Mesenteric fat pad (tissue), 1 donor: ENCODE results near the gene CSK. TPM values are rescaled to one million over a fixed set of nuclear protein-coding genes. Genes with fewer than 3 reads are reported as not detected.

Experiments used
- DNase-seq: peaks from one replicate; pipeline ENCODE4 v3.0.0-alpha.2; 2020; ENCODE audit warnings: low spot score
- total RNA-seq: library from RNA; stranded (reverse); fragmentation: NEBNext Ultra II Directional; extraction: Animal tissue kit (Norgen Biotek cat#: 25700); gene quantifications from one replicate; pipeline ENCODE4 v1.2.1, GENCODE V29; 2021
- donor health status: DM: yes; HTN: yes; CAD: no.

CSK gene
- total RNA-seq, 1 donor from 2014 or later = 46.9 TPM

DNA sequence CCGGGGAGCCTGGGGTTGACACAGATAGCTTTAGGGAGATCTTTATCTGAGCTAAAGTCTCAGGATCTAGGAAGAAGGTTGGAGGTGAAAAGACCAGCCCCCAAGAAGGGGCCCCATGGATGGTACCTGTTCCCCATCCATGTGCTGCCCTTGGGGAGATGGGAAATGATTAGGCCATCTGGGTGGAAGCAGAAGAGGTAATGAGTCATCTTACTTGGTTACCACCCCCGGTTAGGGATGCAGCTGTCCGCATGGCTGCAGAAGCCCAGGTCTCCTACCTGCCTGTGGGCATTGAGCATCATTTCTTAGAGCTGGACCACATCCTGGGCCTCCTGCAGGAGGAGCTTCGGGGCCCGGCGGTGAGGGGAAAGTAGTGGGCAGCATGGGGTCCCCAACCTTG, 41.4 kb downstream of the CSK start:
- no peak for DNase-seq

DNA sequence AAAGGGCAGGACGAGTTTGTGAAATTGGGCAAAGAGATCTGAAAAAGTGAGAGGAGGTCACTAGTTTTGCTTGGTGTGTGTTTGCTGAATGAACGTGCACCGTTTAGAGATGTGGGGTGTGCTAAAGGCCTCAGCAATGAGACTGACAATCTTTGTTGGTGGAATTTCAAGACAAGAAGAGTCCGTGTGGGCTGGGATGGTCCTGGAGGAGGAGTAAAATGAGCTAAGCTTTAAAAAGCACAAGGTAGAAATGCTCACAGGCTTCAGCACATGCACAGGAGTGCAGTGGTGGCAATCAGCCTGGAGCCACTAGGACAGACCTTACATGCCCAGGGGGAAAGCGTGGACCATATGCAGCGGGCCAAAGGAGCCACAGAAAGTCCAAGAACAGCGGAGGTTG, 43.1 kb downstream of the CSK start:
- DNase-seq = no peak

DNA sequence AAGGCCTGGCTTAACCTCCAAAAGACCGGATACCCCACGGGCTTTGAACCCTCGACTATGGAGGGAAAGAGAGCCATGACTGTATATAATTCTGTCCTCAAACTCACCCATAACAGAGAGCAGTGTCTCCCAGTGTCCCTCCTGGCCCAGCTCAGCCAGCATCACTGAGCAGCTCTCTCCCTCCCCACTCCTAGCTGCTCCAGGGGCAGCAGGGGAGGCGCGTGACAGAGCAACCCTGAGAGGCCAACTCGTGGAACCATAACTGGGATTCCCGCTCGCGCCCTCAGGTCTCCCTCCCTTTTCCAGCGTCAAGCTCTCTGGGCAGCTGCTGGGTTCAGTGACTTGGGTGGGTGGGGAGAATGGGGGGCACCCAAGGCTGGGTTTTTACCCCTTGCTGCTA, 44.0 kb downstream of the CSK start:
- DNase-seq = no peak

DNA sequence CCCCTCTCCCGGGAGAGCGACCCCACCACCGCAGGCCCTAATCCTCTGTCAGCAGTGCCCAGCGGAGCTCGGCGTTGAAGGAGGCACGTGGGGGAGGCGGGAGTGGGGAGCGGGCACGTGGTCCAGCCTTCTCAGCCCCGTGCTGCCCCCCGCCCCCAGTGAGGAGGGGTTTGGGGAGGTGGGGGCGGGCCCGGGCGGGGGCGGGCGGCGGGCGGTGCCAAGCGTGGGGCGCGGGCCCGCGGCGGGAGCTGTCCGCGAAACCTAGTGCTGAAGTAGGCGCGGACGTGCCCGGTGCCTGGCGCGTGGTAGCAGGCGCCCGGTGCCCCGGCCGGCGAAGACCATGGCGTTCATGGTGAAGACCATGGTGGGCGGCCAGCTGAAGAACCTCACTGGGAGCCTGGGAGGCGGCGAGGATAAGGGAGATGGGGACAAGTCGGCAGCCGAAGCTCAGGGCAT, 44.5 kb downstream of the CSK start, which contains the start of gene CPLX3:
Gene CPLX3, plus strand, starts transcription at position 264 of the 456 bp plus-strand sequence. Its CDS starts 77 bp downstream, at position 341.
- DNase-seq = no peak

DNA sequence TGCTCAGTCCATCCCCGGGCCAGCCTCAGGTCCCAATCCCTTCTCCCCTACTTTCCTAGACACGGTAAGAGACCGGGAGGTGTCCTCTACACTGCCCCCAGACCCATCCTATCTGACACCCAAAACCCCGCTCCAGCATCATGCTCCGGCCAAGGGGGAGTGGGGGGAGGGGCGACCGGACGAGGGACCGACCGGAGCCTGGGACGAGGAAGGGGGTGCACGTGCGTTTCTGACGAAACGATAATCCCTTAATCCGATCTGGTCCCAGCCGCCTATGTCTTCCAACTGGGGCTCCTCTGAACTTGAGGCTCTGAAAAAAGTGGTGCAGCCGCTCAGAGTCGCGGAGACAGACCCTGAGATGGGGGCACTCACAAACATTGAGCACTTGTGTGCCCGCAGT, 45.0 kb downstream of the CSK start:
- DNase-seq = no peak

DNA sequence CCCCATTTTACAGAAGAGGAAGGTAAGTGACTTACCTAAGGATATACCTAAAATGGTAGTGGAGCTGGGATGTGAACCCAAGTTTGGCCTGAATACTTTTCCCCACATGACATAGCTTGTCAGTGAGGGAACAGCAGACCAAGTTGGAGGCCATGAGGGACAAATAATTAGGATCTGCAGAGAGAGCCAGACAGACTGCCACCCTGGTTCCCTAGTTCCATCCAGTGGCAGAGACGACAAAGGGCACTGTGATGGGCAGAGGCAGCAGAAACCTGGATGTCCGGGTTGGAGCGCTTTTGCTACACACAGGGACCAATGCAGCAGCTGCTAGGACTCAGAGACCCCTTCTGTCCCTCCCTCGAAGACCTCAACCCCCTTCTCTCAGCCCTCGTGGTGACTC, 45.7 kb downstream of the CSK start:
- DNase-seq = no peak

DNA sequence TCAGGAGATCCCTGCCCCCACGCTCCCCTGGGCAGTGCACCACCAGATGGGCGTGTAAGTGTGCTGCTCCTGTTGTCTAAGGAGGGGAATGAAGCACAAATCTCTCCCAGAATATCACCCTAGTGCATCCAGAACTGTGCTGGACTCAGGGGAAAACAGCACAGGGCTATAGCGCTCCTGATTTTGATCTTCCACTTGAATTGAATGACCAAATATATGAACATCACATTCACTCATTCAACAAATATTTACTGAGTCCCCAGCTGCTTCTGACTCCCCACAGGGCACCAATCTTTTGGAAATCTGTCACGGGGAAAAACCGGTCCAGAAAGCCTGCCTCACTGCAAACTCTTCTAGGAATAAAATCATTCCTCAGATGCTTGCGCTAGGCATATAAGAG, 47.0 kb downstream of the CSK start:
- no peak for DNase-seq

DNA sequence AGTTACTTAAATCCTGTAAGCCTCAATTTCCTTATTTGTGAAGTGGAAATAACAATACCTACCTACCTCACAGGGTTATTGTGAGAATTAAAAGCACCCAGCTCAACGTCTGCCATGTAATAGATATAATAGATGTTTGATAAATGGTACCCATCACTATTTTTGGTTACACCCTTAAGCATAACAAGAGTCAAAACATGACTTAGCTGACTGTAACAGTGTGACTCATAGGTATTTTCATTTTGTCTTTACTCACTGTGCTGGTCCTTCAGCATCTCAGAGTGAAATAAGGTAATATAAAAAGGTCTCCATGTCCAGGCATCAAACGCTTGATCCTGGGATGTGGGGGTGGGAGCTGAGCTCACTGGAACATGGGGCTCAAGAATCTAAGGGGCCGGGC, 47.6 kb downstream of the CSK start:
- DNase-seq = no peak

DNA sequence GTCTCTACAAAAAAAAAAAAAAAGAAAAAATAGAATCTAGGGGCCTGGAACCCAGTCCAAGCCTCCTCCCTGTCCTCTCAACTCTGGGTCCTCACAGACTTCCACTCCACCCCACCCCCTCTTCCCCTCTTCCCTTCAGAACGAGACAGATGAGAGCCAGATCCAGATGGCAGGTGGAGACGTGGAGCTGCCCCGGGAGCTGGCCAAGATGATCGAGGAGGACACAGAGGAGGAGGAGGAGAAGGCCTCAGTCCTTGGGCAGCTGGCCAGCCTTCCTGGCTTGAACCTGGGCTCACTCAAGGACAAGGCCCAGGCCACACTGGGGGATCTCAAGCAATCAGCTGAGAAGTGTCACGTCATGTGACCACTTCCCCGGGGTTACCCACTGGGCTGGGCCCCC, 48.1 kb downstream of the CSK start:
- DNase-seq = no peak

DNA sequence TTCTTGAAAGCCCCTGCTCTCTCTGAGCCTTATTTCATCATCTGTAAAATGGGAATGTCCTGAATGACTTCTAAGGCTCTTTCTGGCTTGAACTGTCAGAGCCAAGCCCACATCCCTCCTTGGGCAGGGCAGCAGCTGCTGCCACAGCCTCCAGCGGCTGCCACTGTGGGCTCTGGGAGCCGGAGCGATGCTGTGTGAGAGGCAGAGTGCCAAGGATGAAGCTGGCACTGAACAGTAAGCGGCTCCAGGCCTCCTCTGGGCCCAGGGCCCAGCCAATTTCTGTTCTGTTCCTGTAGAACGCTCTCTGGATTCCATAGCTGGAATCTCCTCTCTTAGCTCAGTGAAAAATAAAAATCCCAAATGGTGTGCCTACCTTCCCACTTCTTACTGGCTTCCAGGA, 49.0 kb downstream of the CSK start:
- no peak for DNase-seq

DNA sequence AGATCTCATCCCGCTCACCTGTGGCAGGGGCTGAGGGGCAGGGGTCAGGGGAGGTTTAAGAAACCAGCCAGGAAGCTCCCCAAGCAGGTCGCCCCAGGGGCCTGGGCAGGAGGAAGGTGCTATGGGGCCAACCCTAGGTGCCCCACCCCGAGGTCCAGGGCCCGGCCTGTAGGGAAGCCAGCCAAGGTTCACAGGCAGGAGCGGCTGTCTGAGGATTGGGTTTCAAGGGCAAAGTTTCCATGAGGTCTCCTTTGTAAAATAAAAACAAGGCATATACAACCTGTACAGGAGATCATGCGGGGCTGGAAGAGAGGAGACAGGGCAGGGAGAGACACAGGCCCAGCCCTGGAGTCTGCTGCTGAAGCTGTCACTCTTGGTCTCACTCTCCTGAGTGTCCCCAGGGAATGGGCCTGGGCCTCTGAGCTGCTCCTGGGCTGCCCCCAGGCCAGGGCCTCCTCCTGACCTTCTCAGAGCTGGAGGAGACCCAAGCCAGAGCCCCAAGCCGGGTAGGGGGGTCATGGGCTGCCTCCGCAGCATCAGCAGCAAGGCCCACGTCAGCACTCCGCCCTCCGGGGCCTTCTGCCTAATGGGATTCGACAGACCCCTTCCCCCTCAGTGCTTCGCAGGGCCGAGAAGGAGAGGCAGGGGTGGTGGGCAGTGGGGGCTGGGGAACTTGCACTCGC, 50.1 kb downstream of the CSK start:
- no peak for DNase-seq

DNA sequence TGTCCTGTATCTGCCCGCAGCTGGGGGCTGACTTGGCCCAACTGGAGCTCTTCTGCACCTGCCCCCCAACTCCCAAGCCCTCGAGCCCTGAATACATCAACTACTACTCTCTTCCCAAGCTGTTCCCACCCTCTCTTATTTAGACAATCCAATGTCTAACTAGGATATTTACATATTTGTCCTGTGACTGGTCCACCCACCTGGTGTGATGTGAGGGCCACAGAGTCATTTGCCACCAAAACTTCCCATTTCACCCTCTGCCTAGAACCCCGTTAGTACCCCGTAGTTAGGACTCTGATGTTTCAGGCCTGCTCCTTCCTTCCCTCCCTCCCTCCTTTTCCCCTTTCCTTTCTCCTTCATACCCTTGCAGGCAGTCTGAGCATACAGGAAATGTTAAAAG, 50.9 kb downstream of the CSK start:
- no peak for DNase-seq

DNA sequence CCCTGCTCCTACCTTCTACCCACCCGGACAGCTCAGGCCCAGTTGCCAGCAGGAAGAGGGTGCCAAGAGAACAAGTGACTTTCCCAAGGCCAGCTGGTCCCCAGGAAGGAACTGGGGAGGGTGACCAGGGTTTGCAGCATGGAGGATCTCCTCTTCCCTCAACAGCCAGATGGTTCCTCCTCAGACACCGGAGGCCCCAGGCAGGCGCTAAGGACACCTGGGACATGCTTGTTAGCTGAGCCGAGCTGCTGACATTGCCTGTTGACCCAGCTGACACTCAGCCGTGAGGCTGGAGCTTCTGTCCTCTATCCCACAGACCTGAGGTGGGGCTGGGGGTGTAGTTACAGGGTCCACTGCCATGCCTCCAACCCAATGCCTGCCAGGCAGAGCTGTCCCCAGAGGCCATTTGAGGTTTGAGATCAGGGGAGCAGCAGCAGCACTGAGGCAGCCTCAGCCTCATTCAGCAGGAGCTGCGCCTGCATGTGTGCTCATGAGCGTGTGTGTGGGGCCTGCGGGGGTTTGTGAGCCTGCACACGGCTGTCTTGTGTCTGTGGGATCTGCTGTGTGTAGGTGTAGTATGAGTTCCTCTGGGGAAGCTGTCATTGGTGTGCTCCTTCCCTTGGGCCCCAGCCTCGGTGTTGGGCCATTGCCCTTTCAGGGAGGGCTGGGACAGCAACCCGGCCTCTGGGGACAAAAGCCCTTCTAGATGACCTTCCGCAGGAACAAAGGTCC, 51.7 kb downstream of the CSK start:
- DNase-seq = no peak

DNA sequence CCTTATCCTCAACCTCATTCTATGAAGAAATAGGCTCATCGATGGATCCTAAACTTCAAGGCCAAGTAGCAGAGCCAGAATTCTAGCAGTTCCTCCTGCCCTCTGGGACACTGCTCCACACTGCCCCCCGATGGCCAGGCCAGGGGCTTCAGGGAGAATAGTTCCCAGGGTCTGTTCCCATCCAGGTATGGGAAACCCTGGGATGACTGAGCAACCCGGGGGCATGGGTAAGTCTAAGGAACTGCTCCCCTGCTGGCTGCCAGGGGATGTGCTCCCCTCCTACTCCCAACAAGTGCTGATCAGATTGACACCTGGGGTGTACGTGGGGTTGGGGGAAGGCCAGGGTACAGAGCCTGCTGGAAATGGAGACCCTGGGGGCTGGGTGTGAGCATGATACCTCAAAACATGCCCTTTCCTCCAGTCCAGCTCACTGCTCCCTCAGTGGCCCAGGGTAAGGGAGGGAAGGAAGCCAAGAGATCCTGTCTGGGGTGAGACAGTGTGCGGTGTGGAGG, 53.5 kb downstream of the CSK start:
- DNase-seq = no peak

DNA sequence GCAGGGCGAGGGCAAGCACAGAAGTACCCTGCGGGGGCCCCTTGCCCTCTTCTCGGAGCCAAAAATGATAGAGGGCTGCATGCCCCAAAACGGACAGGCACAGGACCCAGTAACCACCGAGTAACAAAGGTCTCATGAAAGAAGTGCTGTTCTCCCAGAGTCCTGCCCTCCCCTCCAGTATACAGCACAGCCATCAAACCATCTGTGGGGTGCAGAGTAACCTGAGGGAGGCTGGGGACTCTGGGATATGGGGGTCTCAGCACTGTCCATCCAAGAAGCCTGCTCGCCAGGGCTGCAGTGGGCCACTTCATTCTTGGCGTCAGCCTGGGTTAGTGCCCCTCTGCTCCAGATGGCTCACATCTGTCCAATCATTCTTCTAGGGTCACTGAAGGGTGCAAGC, 55.0 kb downstream of the CSK start:
- DNase-seq = no peak

DNA sequence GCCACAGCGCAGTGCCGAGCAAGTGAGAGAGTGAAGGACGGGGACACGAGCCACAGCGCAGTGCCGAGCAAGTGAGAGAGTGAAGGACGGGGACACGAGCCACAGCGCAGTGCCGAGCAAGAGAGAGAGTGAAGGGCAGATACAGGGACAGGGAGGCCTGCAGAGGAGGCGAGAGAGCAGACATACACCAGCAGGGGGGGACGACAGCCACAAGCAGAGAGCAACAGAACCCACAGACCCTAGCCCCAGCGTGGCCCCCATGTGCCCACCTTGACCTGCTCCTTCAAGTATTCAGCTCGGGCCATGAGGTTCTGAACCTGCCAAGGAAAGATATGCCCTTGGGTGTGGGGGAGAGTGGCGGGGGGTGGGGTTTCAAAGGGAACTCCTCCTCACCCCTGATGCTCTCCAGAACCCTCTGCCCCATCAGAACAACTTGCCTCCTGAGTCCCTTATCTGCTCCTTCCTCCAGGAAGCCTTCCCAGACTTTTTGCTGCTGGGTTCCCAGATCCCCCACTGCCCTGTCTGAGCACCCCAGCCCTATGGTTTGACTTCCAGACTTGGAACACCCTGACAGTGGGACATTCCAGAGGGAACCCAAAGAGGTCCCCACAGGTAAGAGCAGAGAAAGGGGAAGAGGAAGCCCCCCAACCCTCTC, 55.7 kb downstream of the CSK start:
- no peak for DNase-seq

DNA sequence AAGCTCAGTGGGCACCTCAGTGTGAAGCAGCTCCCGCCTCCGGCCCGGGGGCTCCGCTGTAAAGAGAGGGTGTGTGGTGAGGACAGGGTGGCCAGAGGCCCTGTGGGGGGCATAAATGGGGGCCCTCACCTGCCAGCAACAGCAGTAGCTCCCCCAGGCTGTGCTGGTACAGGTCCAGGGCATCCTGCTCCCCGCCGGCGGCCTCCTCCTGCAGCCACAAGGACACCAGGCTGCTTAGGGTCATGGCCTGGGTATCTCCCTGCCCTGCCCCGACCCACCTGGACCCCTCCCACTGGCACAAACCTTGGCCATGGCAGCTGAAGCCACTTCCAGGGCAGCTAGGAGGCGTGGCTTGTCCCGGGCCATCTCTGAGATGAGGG, 56.2 kb downstream of the CSK start:
- no peak for DNase-seq

DNA sequence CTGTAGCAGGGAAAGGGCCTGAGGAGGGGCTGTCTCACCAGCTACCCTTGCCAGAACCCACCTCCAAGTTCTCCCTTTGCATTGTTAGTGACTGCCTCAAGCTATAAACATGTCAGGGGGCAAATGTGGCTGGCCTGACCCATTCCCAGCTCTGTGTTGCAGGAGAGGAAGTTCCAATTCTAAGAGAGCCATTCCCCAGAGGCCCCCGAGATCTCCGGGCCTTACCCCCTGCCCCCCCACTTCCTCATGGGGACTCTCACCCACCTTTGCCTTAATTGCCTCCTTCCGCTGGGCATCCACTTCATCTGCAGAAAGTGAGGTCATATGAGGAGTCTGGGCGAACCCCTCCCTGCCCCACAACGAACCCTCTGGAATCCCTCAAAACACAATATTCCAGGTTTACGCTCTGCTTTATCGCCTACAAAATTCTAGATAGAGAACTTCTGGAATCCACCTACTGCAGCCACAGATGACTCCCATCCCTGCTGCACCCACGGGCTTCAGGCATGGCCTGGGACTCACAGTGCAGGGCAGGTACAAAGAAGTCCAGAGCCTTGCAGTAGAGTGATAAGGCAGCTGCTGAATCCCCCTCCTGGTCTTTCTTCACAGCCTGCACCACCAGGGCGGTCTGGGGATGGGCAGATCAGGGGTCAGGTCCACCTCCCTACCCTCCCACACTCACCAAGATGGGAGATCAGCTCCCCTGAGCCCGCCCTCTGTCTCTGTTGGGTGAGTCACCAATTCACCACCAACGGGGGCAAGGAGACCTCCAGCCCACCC, 57.1 kb downstream of the CSK start:
- DNase-seq = no peak

DNA sequence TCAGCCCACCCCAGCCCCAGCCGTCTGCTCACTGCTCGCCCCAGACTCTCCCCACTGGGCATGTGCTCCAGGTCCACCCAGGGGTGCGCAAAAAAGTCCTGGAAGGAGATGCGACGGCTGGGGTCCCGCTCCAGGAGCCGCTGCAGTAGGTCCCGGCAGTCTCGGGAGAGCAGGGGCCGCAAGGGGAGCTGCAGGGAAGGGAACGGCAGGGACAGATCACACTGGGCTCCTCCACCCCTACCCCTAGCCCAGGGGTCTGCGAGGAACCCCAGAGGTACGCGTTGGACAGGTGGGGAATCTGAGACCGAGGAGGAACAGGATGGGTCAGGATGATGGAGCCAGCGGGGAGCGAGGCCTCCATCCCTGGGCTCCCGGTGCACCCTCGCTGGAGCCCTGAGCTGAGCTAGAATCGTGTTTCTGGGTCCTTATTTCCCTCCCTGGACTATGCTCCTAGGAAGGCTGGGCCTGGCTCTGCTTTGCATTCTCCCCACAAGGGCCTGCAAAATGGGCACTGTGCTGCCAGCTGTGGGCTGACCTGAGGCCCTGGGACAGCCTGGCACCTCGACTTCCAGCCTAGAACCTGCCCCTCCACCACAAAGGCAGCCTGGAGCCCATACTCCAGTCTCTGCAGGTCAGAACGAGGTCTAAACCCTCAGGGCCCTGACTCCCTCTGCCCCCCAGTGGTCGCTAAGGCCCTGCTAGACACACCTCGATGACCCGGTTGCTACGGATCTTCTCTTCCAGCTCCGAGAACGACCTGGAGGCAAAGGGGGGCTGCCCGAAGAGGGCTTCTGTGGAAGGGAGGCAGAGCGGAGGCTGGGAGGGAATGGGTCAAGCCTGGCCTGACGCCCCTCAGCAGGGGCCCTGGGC, 57.9 kb downstream of the CSK start:
- no peak for DNase-seq
